ENCODE data around the gene C9orf43.

Gene C9orf43

DNA sequence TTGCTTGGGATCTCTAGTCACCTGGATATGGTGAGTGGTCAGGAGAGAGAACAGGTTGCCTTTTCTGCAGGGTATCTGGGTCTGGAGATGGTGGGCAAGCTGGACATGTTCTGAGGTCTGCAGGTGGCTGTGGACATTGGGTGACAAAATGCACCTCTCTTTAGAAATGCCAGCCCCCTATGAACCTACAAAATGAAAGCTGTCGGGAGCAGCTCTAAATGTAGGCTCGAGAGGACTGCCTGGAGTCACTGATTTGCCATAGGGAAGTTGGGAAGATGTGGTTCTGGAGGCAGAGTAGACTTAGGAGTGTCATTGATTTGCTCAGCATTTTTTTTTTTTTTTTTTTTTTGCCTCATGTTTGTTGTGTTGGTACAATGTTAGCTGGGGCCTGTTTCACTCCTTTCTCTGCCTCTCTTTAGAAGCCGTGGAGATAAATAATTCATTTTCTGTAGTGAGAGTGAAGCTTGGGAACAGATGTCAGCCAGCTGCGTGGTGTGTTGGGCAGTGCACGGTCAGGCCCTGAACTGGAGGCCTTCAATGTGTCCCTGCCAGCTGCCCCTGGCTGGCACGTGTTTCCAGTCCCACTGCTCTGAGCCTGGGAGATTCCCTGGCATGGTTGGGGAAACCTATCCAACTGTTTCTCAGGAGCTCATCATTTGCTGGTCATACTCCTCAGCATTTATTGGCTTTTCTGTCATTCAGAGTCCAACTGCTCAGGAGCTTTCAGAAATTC, 58.3 kb downstream of the C9orf43 start:
- DNase-seq, result no peak

GRCh38 chr9:113471143-113471542, 60.6 kb downstream of the C9orf43 start:
- no peak for DNase-seq

DNA sequence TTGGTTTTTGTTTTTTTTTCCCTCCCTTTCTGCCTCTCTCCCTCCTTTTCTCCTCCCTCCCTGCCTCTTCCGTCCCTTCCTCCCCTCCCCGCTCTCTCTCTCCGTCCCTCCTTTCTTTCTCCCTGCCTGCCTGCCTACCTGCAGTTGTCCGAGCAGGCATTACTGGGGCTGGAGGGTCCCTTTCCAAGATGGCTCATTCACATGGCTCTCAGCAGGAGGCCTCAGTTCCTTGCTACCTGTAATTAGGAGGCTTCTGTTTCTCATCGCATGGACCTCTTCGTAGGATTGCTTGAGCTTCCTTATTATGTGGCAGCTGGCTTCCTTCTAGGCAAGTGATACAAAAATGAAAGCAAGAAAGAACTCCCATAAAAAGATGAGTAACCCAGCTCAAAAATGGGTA, 61.0 kb downstream of the C9orf43 start:
- DNase-seq, result no peak

- no peak for DNase-seq
Observed at GRCh38 chr9:113472199-113472598, 61.7 kb downstream of the C9orf43 start.

DNA sequence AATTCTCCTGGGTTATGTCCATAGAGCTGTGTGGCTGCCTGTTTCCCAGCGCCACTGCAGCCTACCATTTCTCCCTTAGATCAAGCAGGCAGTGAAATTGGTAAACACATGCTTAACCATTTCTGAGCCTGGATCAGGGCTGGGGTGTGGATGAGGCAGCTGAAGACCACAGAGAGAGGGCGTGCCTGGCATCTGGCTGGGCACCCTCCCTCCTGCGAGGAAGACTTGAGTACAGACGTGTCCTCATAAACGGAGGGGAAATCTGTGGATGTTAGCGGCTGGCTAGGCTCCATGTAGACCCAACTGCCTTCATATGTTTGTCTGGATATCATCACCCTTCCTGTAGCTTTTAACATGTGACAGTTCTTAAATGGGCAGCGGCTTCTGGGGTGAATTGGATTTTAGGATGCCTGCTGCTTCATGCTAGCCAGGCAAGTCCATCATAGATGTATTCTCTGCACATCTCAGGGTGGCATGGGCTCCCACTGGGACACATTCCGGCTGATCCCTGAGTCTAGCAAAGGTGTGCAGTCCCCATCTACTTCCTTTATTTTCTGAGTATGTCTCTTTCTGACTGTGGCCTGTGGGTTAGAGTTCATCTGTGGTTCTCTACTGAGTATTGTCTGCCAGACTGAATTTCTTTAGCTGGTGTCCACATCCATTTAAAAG, 63.9 kb downstream of the C9orf43 start:
- DNase-seq, result no peak

DNA sequence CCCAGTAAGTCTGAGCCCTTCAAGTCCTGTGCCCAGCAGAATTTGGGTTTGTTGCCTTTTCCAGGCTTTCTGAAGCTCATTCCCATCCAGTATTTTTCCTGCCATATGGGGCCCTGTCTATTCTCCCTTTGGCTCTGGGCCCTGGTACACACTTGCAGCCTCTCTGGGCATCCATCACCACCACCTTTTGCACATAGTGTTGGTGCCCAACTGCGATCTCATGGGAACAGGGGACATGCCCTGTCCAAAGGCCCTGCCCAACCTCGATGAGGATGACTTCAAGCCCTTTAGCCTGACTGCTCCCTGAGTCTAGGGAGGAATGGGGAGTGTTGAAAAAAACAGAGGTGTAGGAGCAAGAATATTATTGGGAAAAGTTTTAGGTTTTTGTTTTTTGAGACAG, 64.5 kb downstream of the C9orf43 start:
- no peak for DNase-seq

- DNase-seq, result no peak
Observed at GRCh38 chr9:113475992-113476391, 65.4 kb downstream of the C9orf43 start.

DNA sequence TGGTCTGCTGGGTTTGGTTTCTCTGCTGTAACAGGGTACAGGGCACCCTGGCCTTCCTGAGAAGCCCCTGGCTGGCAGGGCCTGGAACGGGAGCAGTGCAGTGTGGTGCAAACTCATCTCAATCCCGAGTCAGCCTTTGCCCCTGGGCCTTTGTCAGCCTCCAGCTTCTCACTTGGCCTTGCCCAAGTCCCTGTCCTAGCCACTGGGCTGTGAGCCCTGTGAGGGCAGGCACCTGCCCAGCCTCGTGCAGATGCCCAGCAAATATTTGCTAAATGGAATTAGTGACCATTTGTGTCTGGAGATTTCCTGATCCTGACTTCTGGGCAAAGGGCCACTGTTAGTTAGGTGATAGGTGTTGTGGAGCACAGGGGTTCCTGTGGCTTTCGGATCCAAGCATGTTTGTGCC, 66.0 kb downstream of the C9orf43 start:
- DNase-seq, result no peak

GRCh38 chr9:113477058-113477457, 66.5 kb downstream of the C9orf43 start:
- DNase-seq, result no peak

DNA sequence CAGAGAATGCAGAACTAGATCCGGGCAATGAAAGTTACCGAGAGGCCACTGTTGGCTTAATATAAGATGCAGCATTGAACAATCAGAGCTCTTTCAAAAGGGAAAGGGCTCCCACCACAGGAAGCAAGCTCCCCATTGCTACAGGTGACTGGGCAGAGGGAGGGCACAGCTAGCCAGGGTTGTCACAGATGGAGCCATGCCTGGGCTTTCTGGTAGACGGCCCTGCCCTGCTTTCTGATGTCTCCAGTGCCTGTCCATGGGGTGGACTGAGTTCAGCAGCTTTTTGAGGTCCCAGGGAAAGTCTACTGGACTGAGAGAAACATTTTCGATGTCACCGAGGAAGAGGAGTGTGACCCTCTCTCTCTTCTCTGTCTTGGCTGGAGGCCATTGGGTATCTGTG, 67.1 kb downstream of the C9orf43 start:
- no peak for DNase-seq

DNA sequence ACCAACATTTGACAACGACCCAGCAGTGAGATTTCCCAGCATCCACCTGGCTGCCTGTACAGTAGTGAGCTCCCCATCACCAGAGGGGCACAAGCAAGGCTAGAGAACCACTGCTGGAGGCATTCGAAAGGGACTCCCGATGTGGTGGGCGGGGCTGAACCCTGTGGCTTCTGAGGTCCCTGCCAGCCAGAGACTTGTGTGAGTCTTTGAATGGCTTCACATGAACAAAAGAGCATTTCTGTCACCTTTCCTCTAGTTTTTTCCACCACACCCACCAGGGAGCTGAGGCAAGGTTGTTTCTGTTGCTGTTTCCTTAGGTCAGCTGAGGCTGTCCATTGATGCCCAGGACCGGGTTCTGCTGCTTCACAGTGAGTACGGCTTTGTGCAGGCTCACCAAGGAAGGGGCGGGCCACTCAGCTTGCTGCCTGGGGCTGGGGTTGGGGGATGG, 68.7 kb downstream of the C9orf43 start:
- no peak for DNase-seq
